ENCODE measurements around the gene ORMDL1.

DNA sequence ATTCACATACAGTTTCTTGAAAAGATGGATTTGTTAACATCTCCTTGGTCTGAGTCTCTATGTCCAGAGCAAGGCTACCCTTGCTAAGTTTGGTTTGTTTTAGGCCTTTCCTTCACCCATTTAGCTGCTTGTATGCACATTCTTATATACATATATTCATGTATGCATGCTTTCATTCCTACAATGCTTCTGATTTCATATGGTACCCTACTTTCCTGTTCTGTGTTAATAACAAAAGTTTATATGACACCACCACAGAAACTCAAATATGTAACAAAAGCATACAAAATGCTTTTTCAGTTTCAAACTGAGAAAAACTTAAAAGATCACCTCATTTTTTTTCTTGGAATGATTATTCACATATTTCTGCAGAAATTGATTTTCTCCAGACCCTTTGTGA, 60.9 kb downstream of the ORMDL1 start:
- TF ChIP-seq ZNF274 (IDR thresholded peaks at IDR 0.05; ENCODE audit: low read depth, low read length) (no peak), SUZ12 (IDR thresholded peaks at IDR 0.05; ENCODE audit: extremely low read depth, insufficient read depth, insufficient read length) (no peak)

Measured in NT2/D1 (cell line).